Measurements from ENCODE around the gene CENPK.
"Not testable (repeated sequence)": the region's sequence is repeated elsewhere in the genome, so short reads cannot be mapped to it uniquely, and the experiment has no call there.

The CENPK gene

DNA sequence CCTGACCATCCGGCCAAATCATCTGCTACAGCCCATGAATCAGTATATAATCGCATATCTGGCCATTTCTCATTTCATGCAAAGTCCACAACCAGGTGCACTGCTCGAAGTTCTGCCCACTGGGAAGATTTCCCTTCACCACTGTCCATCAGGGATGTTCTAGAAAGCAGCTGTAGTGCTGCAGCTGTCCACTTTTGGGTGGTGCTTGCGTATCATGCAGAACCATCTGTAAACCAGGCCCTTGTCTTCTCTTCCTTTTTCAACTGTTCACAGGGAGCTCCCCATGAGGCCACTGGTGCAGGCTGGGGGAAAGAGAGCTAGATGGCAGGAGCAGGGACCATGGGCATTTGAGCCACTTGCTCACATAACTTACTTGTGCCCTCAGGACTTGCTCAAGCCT, 73.8 kb downstream of the CENPK start:
- no peak for FAIRE-seq

DNA sequence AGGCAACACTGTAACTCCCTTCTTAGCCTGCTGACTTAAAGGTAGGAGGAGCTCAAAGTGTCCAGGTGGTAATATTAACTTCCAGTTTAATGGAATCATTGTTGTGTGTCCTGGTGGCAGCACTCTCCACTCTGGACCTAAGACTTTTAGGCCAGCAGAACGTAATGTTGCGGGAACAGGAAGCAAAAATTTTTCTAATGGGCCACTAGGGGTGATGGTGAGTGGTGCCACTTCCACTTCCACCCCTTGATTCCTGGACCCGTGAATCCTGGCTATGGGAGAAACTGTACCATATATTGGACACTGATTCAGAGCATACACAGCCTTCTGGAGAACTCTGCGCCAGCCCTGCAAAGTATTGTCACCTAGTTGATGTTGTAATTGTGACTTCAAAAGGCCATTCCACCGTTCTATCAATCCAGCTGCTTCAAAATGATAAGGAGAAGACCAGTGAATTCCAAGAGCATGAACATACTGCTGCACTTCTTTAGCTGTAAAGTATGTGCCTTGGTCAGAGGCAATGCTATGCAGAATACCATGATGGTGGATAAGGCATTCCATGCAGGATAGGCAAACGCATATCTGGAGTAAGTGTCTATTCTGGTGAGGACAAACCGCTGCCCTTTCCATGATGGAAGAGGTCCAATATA, 74.8 kb downstream of the CENPK start:
- FAIRE-seq: not testable (repeated sequence)

DNA sequence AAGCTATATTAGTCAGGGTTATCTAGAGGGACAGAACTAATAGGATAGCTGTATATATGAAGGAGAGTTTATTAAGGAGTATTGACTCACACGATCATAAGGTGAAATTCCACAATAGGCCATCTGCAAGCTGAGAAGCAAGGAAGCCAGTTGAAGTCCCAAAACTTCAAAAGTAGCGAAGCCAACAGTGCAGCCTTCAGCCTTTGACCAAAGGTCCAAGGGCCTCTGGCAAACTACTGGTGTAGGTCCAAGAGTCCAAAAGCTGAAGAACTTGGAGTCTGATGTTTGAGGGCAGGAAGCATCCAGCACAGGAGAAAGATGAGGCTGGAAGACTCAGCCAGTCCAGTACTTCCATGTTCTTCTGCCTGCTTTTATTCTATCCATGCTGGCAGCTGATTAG, 76.2 kb downstream of the CENPK start:
- not testable (repeated sequence) for FAIRE-seq

DNA sequence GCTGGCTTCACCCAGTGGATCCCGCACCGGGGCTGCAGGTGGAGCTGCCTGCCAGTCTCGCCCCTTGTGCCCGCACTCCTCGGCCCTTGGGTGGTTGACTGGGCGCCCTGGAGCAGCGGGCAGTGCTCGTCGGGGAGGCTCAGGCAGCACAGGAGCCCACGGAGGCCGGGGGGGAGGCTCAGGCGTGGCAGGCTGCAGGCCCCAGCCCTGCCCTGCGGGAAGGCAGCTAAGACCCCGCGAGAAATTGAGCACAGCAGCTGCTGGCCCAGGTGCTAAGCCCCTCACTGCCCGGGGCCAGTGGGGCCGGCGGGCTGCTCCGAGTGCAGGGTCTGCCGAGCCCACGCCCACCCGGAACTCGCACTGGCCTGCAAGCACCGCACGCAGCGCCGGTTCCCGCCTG, 77.6 kb downstream of the CENPK start:
- FAIRE-seq: no peak

DNA sequence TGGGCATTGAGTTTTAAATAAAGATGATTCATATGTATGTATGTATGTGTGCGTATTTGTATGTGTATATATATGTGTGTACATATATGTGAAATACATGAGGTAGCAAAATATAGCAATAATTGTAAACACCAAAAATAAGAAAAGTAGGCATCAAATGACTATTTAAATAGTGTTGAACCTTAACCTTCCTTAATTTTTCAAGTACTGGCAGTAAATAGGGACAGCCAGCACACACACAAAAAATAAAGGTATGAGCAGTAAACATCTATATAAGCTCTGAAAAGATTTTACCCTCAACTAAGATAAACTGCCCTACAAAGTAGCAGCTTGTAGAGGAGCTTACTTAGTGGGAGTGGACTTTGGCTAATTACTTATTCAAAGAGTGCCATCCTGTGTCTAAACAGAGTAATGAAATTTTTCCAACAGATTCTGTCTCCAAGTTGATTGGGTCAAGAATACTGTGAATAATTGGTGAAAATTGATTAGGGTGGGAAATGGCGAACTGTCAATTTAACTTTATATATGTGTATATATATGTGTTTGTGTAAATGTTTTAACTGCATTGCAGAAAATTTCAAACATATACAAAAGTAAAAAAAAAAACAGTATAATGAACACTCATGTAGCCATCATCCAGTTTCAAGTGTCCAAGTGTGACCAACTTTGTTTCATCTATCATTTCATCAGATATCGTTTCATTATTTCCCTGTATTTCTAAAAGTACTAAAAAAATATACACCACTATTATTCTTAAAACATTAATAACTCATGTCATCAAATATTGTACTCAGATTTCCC, 79.2 kb downstream of the CENPK start:
- no peak for FAIRE-seq

DNA sequence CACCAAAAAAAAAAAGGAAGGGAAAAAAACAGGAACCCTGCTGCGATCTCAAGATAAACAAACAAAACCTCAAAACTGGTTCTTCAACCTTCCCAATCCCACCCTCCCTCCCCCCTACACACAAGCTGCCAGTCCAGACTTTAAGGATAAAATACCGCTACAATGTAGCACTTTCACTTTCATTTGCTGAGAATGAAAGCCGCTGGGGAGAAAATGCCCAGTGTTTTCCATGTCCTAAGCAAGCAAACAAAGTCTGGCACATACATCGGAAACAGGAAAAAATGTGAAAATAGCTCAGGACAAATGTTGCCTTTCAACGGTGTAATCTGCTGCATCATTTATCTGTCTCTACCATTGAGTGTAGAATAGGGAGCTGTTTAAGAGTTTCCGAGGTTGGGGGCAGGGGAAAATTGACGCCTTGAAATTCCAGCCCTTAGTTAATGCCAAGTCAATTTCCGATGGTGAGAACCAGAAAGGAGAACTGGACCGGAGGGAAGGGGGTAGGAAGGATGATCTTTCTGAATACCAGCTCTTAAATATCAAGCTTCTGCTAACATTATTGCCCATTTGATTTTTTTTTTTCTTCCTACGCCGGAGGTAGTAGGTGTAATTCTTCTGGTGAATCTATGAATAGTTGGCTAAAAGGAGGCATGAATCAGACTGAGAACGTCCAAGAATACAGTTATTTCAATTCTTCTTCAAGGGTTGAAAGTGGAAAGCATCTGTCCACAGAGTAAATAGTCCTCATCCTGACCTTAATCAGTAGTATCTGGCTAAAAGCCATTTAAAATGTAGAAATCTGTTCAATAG, 80.0 kb downstream of the CENPK start:
- no peak for FAIRE-seq

DNA sequence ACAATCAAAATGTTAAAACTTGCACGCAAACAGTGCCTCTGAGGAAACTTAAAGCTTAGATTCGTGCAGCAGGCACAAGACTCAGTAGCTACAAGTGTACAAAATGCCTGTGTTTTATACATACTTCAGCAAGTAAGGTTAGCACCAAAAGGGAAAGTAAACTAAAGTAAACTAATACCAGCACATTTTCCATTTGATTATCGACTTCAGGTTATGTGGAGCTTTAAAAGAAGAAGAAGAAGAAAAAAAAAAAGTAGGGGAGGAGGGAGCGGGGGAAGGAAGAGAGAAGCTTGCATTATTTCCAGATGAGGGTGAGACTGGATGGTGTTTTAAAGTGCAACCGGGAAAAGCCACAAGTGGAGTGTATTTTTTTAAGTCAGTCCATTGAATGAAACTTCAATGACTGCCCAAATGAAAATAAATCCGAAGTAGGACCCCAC, 80.7 kb downstream of the CENPK start:
- FAIRE-seq: no peak

DNA sequence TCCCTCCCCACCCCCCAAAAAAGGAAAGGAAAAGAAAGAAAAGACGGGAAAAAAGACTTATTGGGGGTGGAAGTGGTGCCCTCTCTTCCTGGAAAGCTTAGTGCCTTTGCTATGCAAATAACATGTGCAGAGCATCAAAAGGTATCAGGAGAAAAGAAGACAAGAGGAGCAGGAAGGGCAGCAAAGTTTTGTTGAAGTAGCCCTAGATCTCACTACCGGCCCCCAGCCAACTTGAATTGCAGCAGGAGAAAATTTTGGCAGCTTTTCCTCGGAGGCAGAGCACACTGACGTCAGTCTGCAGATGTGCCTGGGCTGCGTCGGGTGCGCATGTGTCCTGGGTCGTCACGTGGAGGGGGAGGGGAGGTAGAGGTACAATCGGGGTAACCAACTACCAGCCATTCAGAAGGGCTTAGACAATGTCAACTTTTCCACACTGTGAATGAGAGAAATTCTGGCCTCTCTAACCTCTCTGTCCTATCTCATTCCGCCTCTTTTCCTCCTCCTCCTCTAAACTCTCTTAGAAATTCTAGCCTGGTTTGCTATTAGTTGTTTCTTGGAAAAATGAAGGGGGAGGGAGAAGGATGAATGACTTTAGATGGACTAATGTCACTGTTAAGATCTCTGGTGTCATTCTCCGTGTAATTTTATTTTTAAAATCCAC, 81.2 kb downstream of the CENPK start, which contains the start of gene ADAMTS6:
Gene ADAMTS6 (minus strand): TSS at position 286 of the 661 bp plus-strand sequence. CDS start 8,247 bp downstream, outside the sequence.
- FAIRE-seq: no peak

DNA sequence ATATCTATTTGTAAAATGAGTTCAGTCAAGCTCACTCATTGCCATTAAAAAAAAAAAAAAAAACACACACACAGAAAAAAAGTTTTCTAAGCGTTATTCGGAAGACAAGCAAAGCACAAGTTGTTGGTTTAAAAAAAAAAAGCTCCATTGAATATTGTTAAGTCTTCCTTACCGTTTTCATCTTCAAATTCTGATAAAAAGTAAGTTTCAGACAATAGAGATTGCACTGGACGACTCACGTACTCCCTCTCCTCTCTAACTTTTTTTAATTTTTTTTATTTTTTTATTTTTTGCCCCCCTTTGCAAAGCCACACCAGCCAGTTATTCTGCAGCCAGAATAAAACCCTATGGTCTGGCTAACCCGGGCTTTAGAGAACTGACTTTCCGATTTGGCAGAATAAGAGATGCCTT, 81.8 kb downstream of the CENPK start:
- no peak for FAIRE-seq

DNA sequence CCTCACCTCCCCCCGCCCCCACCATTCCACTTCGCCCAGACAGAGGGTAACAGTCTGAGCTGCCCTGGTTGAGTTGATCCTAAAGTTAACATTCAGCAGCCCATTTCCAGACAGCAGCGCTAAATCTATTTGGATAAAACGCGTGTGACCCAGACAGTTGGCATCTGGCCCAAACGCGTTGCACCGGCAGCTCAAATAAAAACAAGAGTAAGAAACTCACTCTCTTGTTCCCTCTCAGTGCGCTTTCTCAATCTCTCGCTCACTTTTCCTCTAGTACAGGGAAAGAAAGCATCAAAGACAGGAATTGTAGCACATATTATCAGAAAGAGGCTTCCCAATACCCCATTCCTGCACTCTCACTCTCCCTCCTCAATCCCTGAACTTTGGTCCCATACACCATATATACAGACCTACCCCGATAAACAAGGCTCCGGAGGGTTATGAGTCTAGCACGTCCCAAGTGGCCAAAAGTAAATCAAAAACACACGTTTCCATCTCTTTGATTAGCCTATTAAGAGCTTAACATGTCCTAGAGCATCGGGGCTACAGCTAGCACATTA, 82.6 kb downstream of the CENPK start:
- FAIRE-seq: no peak

DNA sequence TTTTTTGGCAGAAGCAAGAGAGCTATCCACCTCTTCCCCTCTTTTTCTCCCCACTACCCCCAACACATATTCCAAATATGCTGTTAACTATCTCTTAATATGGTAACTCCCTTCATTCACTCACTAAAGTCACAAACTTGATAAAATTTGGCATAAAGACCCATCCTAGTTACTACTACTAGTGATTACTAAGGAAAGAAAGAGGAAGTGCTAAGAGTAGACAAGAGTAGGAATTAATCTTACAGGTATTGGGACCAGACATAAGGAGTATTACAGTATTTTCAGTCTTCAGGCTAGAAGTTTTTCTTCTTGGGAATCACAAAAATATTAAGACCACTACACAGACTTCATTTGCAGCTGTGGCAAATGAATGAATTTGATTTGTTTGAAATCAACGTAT, 83.4 kb downstream of the CENPK start:
- no peak for FAIRE-seq

DNA sequence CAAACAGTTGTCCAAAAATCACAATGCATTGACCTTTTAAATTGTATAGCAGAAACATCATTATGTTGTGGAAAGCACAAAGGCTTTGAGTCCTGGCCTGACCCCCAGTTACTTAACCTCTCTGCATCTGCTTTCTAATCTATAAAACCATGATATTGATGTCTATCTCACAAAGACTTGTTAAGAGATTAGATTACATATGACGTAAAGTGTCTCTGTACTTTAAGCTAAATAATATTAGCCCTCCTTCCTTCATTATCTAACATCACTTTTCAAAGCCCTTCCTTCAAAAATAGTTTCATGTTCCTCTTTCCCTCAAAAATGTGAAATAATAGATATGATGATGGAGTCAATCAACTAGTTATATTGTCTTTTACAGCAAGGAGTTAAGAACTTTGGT, 84.6 kb downstream of the CENPK start:
- FAIRE-seq: no peak

DNA sequence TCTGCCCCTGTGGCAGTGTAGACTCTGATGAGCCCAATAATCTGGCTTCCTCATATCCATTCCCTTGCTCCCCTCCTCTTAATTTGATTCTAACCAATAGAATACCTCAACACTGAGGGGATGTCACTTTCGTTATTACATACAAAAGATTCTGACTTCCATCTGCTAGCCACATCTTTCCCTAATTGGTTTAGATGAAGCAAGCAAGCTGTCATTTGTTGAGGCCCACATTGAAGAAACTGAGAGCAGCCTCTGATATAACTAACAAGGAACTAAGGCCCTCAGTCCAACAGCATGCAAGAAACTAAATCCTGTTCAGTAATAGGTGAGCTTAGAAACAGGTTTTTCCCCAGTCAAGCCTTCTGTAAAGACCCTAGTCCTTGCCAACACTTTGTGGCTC, 87.1 kb downstream of the CENPK start:
- FAIRE-seq: no peak

DNA sequence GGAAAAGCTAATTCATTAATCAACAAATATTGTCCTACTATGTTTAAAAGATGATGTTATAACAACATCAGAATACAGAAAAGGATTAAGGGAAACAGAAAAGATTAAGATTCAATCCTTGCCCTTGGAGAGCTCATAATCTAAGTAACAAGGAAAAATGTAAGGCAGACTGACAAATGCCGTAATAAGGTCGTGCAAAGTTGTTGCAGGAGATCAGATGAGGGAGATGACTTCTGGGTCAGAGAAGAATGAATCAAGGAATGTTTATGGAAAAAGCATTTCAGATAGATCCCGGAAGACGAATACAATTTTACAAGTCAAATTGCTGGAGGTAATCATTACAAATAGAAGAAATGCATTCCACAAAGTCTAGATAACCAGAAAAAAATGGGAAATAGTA, 87.6 kb downstream of the CENPK start:
- FAIRE-seq: no peak

DNA sequence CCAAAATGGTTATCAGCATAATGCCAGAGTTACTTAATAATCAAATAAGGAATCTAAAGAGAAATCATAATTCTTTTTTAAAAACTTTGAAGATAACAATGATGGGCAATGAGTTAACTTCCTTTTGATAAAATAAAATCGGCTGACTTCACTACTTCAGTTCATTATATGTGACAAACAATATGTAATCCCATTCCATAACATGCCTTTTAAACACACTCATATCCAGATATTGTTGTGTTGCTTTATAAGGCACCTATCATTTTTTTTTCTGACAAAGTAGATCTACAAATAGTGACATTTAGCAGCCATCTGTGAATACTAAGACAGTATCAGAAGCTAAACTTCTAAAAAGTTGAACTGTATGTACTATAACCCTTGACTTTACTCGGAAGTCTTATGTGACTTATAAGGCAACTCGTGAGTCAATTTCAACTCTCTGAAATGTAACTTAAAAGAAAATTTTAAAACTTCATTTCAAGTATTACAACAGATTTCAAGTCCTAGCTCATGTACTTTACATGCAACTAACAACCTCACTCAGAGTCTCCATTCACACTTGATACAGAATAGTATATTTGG, 88.7 kb downstream of the CENPK start:
- FAIRE-seq: no peak

DNA sequence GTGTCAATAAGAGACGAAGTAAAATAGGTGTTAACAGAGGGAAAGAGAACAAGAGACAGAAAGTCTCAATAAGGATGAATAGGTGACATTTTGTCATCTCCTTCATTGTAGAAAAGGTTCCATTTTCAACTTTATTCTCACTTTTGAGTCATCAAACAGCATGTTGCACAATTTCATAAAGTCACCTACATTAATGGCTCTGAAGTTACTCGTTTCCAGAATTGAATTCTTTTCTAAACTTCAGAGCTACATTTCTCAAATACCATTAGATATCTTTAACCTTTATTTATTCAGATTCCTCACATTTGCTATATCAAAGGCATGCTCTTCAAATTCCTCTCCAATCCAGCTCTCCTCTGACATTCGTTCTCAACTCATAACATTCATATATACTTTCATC, 94.3 kb downstream of the CENPK start:
- FAIRE-seq: no peak

All from colon (tissue), 2 donors.